Osteoblast (primary cell): ENCODE measurements around the gene PTPRK. TPM values are rescaled to one million over a fixed set of nuclear protein-coding genes. Genes with fewer than 3 reads are reported as not detected.
A peak's percentile ranks its signal among the peaks of the same experiment; 100 is the strongest.

Experiments used
- DNase-seq: peaks from one replicate; pipeline ENCODE4 v3.0.0; 2011; ENCODE audit warnings: low spot score, mixed read lengths; ENCODE audit not compliant: insufficient read length; ENCODE audit errors: missing footprints
- H2AFZ ChIP-seq: 2 replicates; pipeline ENCODE4 v1.6.0; 2011; ENCODE audit warnings: mild to moderate bottlenecking, low read length
- H3K27ac ChIP-seq: 2 replicates; pipeline ENCODE4 v1.5.1; 2011; ENCODE audit warnings: mild to moderate bottlenecking, low read depth, low read length, moderate library complexity
- H3K27me3 ChIP-seq: 2 replicates; pipeline ENCODE4 v1.6.0; 2012; ENCODE audit warnings: mild to moderate bottlenecking, control low read depth, inconsistent platforms, low read length, moderate library complexity; ENCODE audit not compliant: insufficient read depth
- H3K36me3 ChIP-seq: 2 replicates; pipeline ENCODE4 v1.5.1; 2011; ENCODE audit warnings: mild to moderate bottlenecking, low read length, control low read depth, moderate library complexity; ENCODE audit not compliant: insufficient read depth
- H3K4me1 ChIP-seq: 2 replicates; pipeline ENCODE4 v1.5.1; 2011; ENCODE audit warnings: mild to moderate bottlenecking, low read length, control low read depth, moderate library complexity; ENCODE audit not compliant: insufficient read depth
- H3K4me2 ChIP-seq: 2 replicates; pipeline ENCODE4 v1.6.0; 2011; ENCODE audit warnings: mild to moderate bottlenecking, low read length; ENCODE audit not compliant: insufficient read depth
- H3K4me3 ChIP-seq: fragments of 200-600 bp; sonication (generic); 3 replicates; pipeline ENCODE4 v1.5.1; 2012; ENCODE audit warnings: mild to moderate bottlenecking, low read length, inconsistent platforms; ENCODE audit not compliant: insufficient read depth
- H3K79me2 ChIP-seq: 2 replicates; pipeline ENCODE4 v1.6.0; 2012; ENCODE audit warnings: mild to moderate bottlenecking, low read length, control low read depth, inconsistent platforms; ENCODE audit not compliant: insufficient read depth
- H3K9me3 ChIP-seq: 2 replicates; pipeline ENCODE4 v1.5.1; 2011; ENCODE audit warnings: low read depth, low read length, control low read depth
- H4K20me1 ChIP-seq: 2 replicates; pipeline ENCODE4 v1.6.0; 2012; ENCODE audit warnings: mild to moderate bottlenecking, low read length, control low read depth; ENCODE audit not compliant: insufficient read depth
- CTCF ChIP-seq: IDR thresholded peaks from 2 replicates; pipeline ENCODE4 v1.5.1; 2011; ENCODE audit warnings: mild to moderate bottlenecking, low read depth, low read length, moderate library complexity; ENCODE audit errors: extremely low read depth
- total RNA-seq: library from RNA; depleted of rRNA; stranded (reverse); fragments of >200 nt; gene quantifications from 2 replicates; pipeline ENCODE4 v1.2.3, GENCODE V29; 2012

PTPRK gene
- total RNA-seq, 1 donor, result 165 TPM

- Histone ChIP-seq H3K79me2 (peaks cover 7% of the 10 kb centered on the region), H3K4me1 (peaks cover 4% of the 10 kb centered on the region), H3K9me3 (no peaks in the 10 kb centered on the region), H3K36me3 (no peaks in the 10 kb centered on the region), H3K4me3 (no peak overlapping the region), H4K20me1 (no peaks in the 10 kb centered on the region), H3K27ac (no peak overlapping the region), H3K27me3 (no peaks in the 10 kb centered on the region), H3K4me2 (no peak overlapping the region), H2AFZ (no peak overlapping the region)
- DNase-seq, result no peak
- no peak for TF ChIP-seq CTCF
These were observed 409.3 kb downstream of the PTPRK start for GRCh38 chr6:128111096-128111495.

GRCh38 chr6:128107682-128108081 is 412.7 kb downstream of the PTPRK start:
- no peak overlapping the region for H3K4me3 ChIP-seq
- H3K9me3 ChIP-seq, result no peaks in the 10 kb centered on the region
- no peaks in the 10 kb centered on the region for H3K36me3 ChIP-seq
- H4K20me1 ChIP-seq, result no peaks in the 10 kb centered on the region
- TF ChIP-seq CTCF, result no peak
- no peak for DNase-seq
- H2AFZ ChIP-seq, result no peak overlapping the region
- H3K27me3 ChIP-seq, result no peaks in the 10 kb centered on the region
- no peaks in the 10 kb centered on the region for H3K4me1 ChIP-seq
- H3K79me2 ChIP-seq, result peaks cover 3% of the 10 kb centered on the region
- H3K27ac ChIP-seq, result no peak overlapping the region
- H3K4me2 ChIP-seq, result no peak overlapping the region

DNA sequence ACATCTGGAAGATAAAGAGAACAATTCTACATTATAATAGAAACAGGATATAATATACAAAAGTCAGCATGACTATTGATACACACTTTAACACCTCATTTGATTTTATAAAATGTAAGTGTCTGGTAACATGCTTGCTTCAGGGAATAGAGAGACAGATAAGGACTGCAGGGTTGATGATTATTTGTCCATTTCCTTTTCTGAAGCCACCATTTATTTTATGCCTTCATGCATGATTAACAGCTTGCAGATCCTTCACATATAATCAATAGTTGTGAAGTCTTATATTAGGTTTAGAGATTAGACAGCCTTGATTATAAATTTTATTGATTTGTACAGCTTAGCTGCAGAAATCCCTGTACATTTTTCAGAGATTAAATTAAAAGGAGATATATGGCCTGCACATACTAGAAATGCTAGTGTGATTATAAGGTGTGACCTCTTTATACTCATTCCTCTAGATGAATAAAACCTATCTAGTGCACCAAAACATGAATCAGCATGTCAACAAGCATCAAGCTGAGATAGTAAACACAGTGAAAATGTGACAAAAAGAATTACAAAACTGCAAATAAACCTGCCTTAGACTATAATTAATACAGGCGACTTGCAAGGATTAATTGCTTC is 420.7 kb downstream of the PTPRK start:
- H3K36me3 ChIP-seq, result no peaks in the 10 kb centered on the region
- H3K4me1 ChIP-seq, result peaks cover 5% of the 10 kb centered on the region
- H3K4me3 ChIP-seq, result no peak overlapping the region
- H3K27me3 ChIP-seq, result no peaks in the 10 kb centered on the region
- no peaks in the 10 kb centered on the region for H3K9me3 ChIP-seq
- H3K79me2 ChIP-seq, result no peaks in the 10 kb centered on the region
- no peak overlapping the region for H3K27ac ChIP-seq
- H2AFZ ChIP-seq, result no peak overlapping the region
- no peaks in the 10 kb centered on the region for H4K20me1 ChIP-seq
- no peak for TF ChIP-seq CTCF
- H3K4me2 ChIP-seq, result no peak overlapping the region
- no peak for DNase-seq

DNA sequence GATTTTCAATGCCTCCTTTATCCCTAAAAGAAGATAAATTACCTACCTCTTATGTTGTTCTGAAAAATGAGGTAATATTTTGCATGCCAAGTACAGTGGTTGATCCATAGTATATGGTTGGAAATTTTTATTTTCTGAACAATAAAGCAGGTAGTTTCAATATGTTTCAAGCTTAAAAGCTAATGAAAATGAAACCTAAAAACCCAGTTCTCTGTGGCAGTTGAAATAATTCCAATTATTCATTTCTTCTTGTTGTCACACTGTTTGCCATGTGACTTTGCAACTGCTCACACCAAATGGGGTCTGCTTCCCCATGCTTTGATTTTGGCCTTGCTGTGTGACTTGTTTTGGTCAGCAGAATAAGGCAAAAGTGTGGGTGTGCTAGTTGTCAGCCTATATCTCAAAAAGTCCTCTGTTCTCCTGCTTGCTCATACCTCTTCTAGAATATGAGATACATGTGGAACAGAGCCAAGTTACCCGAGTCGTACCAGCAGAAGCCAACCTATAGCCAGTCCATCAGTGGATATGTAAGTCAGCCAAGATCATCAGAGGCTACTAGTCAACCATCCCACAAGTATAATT is 422.3 kb downstream of the PTPRK start:
- no peaks in the 10 kb centered on the region for H3K9me3 ChIP-seq
- H3K27me3 ChIP-seq, result no peaks in the 10 kb centered on the region
- no peaks in the 10 kb centered on the region for H4K20me1 ChIP-seq
- no peak for DNase-seq
- no peak for TF ChIP-seq CTCF
- H3K4me2 ChIP-seq, result peak overlapping the region; percentile 23
- H3K4me1 ChIP-seq, result peaks cover 5% of the 10 kb centered on the region
- H3K4me3 ChIP-seq, result no peak overlapping the region
- H2AFZ ChIP-seq, result no peak overlapping the region
- no peaks in the 10 kb centered on the region for H3K79me2 ChIP-seq
- no peak overlapping the region for H3K27ac ChIP-seq
- H3K36me3 ChIP-seq, result no peaks in the 10 kb centered on the region
